ENCODE results near the gene CLEC1A.

- TF ChIP-seq POLR2A (IDR thresholded peaks at IDR 0.05), result no peak
- no peak for TF ChIP-seq CTCF (IDR thresholded peaks at IDR 0.05 in 8 of 11, conservative IDR thresholded peaks at IDR 0.05 in 3 of 11)
- no peak for TF ChIP-seq POLR2AphosphoS5 (IDR thresholded peaks at IDR 0.05)
Measured at GRCh38 chr12:10068644-10069043, 30.1 kb downstream of the CLEC1A start.

Measured in spleen (tissue), 7 donors.